Colonic mucosa (tissue), 4 donors: ENCODE data around the gene DTNB. TPM values are rescaled to one million over a fixed set of nuclear protein-coding genes. Genes with fewer than 3 reads are reported as not detected.

Experiments used
- DNase-seq: peaks from one replicate; pipeline ENCODE4 v3.0.0-alpha.2; 2020
- H3K27ac ChIP-seq: fragments of 200-600 bp; one replicate; pipeline ENCODE4 v1.8.0; 2021
- H3K27me3 ChIP-seq: fragments of 200-600 bp; one replicate; pipeline ENCODE4 v1.8.0; 2021
- H3K36me3 ChIP-seq: fragments of 200-600 bp; one replicate; pipeline ENCODE4 v1.8.0; 2021
- H3K4me1 ChIP-seq: fragments of 200-600 bp; one replicate; pipeline ENCODE4 v1.8.0; 2021; ENCODE audit warnings: mild to moderate bottlenecking
- H3K4me3 ChIP-seq: fragments of 200-600 bp; one replicate; pipeline ENCODE4 v1.8.0; 2021
- H3K9ac ChIP-seq, 2 donors: one replicate each; pipeline ENCODE4 v1.7.0; 2013; ENCODE audit warnings: control low read depth in 2 of 2, low read depth in 2 of 2, low read length in 2 of 2
- H3K9me3 ChIP-seq: fragments of 200-600 bp; one replicate; pipeline ENCODE4 v1.8.0; 2021
- CTCF ChIP-seq: fragments of 200-600 bp; IDR thresholded peaks from one replicate; pipeline ENCODE4 v1.8.0; 2022; ENCODE audit warnings: antibody characterized with exemption, mild to moderate bottlenecking
- intact Hi-C: fragments of 100-400 bp; cut with DNase I; formaldehyde crosslinking; loops from one replicate; pipeline ENCODE4 v1.14.1; 2022
- total RNA-seq, 2 donors: library from RNA; stranded (reverse); fragmentation: NEBNext Ultra II Directional in 1 of 2; extraction: Animal tissue kit (Norgen Biotek cat#: 25700) in 1 of 2; gene quantifications; one replicate each; pipeline ENCODE4 v1.2.1, GENCODE V29; 2021
- donor health status: healthy.
- donor health status: DM: no; HTN: no; CAD: no.
- donor health status: DM: no; HTN: no; CAD: no.

DTNB gene
- total RNA-seq, 2 donors from 2014 or later = 5.2 to 9.3 TPM

GRCh38 chr2:25387876-25388449 lies 285.4 kb downstream of the DTNB start:
- intact Hi-C loops = no loop called here
- Histone ChIP-seq H3K36me3 (no peaks in the 10 kb centered on the region), H3K9me3 (no peaks in the 10 kb centered on the region), H3K27me3 (no peaks in the 10 kb centered on the region), H3K4me1 (no peaks in the 10 kb centered on the region), H3K27ac (no peak overlapping the region), H3K4me3 (no peak overlapping the region), H3K9ac (no peak overlapping the region)
- TF ChIP-seq CTCF = no peak
- DNase-seq = no peak

DNA sequence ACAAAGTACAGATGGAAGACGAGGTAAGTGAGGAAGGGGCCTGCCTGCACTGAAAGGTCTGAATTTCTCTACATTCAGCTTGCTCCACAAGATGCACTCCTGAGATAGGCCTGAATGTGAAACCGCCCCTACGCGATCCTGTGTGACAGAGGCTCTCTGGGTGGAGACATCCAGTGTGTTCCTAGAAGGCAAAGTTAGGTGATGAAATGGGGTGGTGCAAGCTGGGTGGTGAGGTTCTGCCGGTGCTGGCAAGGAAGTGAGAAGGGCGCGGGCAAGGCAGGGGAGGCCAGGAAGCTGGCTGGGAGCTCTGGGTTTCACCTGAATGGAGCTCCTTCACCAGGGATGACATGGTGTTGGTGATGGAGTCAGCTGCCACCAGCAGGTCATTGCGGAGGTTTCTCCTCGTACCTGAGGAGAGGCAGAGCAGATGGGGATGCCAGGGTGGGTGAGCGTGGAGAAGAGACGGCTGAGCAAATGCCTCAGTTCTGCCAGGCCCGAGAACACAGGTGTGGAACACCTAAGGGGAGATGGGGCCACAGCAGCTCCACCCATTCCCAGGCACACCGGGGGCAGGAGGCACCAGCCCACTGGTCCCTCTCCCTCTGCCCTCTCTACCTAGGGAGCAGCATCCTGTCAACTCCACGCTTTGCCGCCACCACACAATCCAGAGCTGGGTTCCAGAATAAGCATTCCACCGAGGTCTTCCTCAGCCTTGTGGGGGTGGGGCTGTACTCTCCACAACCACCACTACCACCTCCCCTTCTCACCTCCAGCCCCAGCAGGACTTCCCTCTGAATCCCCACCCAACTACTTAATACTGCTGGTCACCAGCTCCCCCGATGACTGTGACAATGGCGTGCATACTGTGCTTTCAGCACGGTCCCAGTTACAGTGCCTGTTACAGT lies 286.2 kb downstream of the DTNB start:
- no peaks in the 10 kb centered on the region for H3K9me3 ChIP-seq
- no peaks in the 10 kb centered on the region for H3K4me1 ChIP-seq
- no peak overlapping the region for H3K9ac ChIP-seq
- DNase-seq = no peak
- no peak overlapping the region for H3K27ac ChIP-seq
- intact Hi-C loops = no loop called here
- no peaks in the 10 kb centered on the region for H3K36me3 ChIP-seq
- H3K4me3 ChIP-seq = no peak overlapping the region
- no peaks in the 10 kb centered on the region for H3K27me3 ChIP-seq
- no peak for TF ChIP-seq CTCF

DNA sequence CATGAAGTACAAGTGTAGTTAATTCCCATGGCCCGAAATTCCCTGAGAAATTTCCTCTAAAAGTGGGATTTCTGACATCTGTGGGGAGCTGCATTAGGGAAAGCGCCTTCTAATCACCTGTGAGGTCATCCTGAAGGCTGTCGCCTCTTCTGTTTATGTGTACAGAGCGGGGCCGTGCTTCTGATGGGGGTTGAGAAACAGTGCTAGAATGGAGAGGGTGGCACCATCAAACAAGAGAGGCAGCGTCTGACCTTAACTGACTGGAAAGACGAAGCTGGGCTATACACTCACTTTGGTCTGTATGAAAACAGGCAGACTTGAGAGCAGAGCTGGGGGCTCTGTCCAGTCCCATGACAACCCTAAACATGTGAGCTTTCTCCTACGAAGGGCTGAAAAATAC lies 287.5 kb downstream of the DTNB start:
- H3K4me1 ChIP-seq = no peaks in the 10 kb centered on the region
- H3K27me3 ChIP-seq = no peaks in the 10 kb centered on the region
- intact Hi-C loops = no loop called here
- H3K9ac ChIP-seq = no peak overlapping the region
- no peak for DNase-seq
- H3K9me3 ChIP-seq = no peaks in the 10 kb centered on the region
- H3K4me3 ChIP-seq = no peak overlapping the region
- no peak overlapping the region for H3K27ac ChIP-seq
- no peak for TF ChIP-seq CTCF
- no peaks in the 10 kb centered on the region for H3K36me3 ChIP-seq

GRCh38 chr2:25383806-25384205 lies 289.6 kb downstream of the DTNB start:
- no peaks in the 10 kb centered on the region for H3K36me3 ChIP-seq

DNA sequence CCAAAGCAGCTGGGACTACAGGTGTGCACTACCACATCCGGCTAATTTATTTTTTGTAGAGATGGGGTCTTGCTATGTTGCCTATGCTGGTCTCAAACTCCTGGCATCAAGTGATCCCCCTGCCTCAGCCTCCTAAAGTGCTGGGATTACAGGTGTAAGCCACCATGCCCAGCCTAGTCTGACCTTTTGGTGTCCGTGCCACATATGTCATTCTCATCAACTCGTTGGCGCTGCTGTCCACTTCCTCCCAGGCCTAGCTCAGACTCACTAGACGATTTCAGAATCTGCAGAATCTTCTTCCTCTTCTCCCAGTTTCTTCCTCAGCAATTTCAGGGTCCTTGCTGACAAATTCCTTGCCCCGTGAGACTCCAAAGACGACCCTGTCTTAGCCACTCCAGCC lies 291.9 kb downstream of the DTNB start:
- H3K4me3 ChIP-seq = no peak overlapping the region
- no peaks in the 10 kb centered on the region for H3K36me3 ChIP-seq
- H3K9ac ChIP-seq = no peak overlapping the region
- peaks cover 7% of the 10 kb centered on the region for H3K4me1 ChIP-seq
- no peak for TF ChIP-seq CTCF
- DNase-seq = no peak
- H3K9me3 ChIP-seq = no peaks in the 10 kb centered on the region
- H3K27me3 ChIP-seq = no peaks in the 10 kb centered on the region
- intact Hi-C loops = no loop called here
- H3K27ac ChIP-seq = no peak overlapping the region

More at GRCh38 chr2:25383806-25384205, 289.6 kb downstream of the DTNB start:
- DNase-seq = no peak
- H3K9me3 ChIP-seq = no peaks in the 10 kb centered on the region
- H3K9ac ChIP-seq = no peak overlapping the region
- no peaks in the 10 kb centered on the region for H3K27me3 ChIP-seq
- TF ChIP-seq CTCF = no peak
- intact Hi-C loops = no loop called here
- no peaks in the 10 kb centered on the region for H3K4me1 ChIP-seq
- H3K4me3 ChIP-seq = no peak overlapping the region
- no peak overlapping the region for H3K27ac ChIP-seq
